Measurements from ENCODE around the gene PICK1.

The PICK1 gene

GRCh38 chr22:38081941-38082828 is 25.0 kb downstream of the PICK1 start:
- no peak overlapping the region for H2BK5ac ChIP-seq (ENCODE audit: low read depth, low read length, poor library complexity)
- peaks cover 11% of the 10 kb centered on the region for H3K27me3 ChIP-seq (ENCODE audit: insufficient read depth, low read length)
- WGBS (ENCODE audit: extremely low coverage, insufficient coverage, insufficient read length): no CpG with 5 or more reads among the region's 52 CpGs
- H3K79me2 ChIP-seq (ENCODE audit: control insufficient read depth, insufficient read depth, low read length, poor library complexity): no peaks in the 10 kb centered on the region
- H3K14ac ChIP-seq (ENCODE audit: low read length): no peak overlapping the region
- peaks cover 1% of the 10 kb centered on the region for H3K9me3 ChIP-seq (ENCODE audit: insufficient read depth, low read depth, low read length)
- H3K23ac ChIP-seq (ENCODE audit: low read length): no peak overlapping the region
- no peak overlapping the region for H4K8ac ChIP-seq (ENCODE audit: low read depth, low read length)
- H3K4ac ChIP-seq (ENCODE audit: low read depth, low read length): no peak overlapping the region
- H3K36me3 ChIP-seq (ENCODE audit: control insufficient read depth in 1 of 2, insufficient read depth in 2 of 2, low read length in 2 of 2): no peaks in the 10 kb centered on the region
- H3K4me1 ChIP-seq (ENCODE audit: control insufficient read depth in 1 of 2, insufficient read depth in 2 of 2, low read length in 2 of 2): peaks cover 14 to 21% of the 10 kb centered on the region in 2 experiments
- H3K18ac ChIP-seq (ENCODE audit: low read length): no peak overlapping the region
- H2BK120ac ChIP-seq (ENCODE audit: insufficient read depth, low read length, poor library complexity): no peak overlapping the region
- H3K79me1 ChIP-seq (ENCODE audit: low read length): no peaks in the 10 kb centered on the region
- H3K4me2 ChIP-seq (ENCODE audit: low read length): peak overlapping the region; percentile 70
- peak overlapping the region; percentile 18 for H4K91ac ChIP-seq (ENCODE audit: low read depth, low read length)
- H3K9ac ChIP-seq (ENCODE audit: low read length): no peak overlapping the region
- no peak overlapping the region for H4K12ac ChIP-seq (ENCODE audit: low read depth, low read length)
- no peak overlapping the region for H2AFZ ChIP-seq (ENCODE audit: insufficient read depth, low read length, poor library complexity)
- no peak overlapping the region for H3K27ac ChIP-seq (ENCODE audit: low read depth, low read length)
- peak in 1 of 2 donors; percentile 23 for DNase-seq
- H2AK5ac ChIP-seq (ENCODE audit: low read length): peak overlapping the region; percentile 63
- no peak overlapping the region for H3K4me3 ChIP-seq (ENCODE audit: low read depth, low read length)
- H2BK12ac ChIP-seq (ENCODE audit: low read length): no peak overlapping the region

GRCh38 chr22:38082986-38083710 is 25.9 kb downstream of the PICK1 start:
- Histone ChIP-seq H2AFZ (ENCODE audit: insufficient read depth, low read length, poor library complexity) (no peak overlapping the region), H3K14ac (ENCODE audit: low read length) (no peak overlapping the region), H2BK120ac (ENCODE audit: insufficient read depth, low read length, poor library complexity) (no peak overlapping the region), H4K8ac (ENCODE audit: low read depth, low read length) (no peak overlapping the region), H4K12ac (ENCODE audit: low read depth, low read length) (no peak overlapping the region), H3K36me3 (ENCODE audit: control insufficient read depth in 1 of 2, insufficient read depth in 2 of 2, low read length in 2 of 2) (no peaks in the 10 kb centered on the region), H3K79me2 (ENCODE audit: control insufficient read depth, insufficient read depth, low read length, poor library complexity) (no peaks in the 10 kb centered on the region), H3K27ac (ENCODE audit: low read depth, low read length) (no peak overlapping the region), H3K9me3 (ENCODE audit: insufficient read depth, low read depth, low read length) (peaks cover 4% of the 10 kb centered on the region), H2BK12ac (ENCODE audit: low read length) (no peak overlapping the region), H2BK5ac (ENCODE audit: low read depth, low read length, poor library complexity) (no peak overlapping the region), H2AK5ac (ENCODE audit: low read length) (no peak overlapping the region), H3K9ac (ENCODE audit: low read length) (no peak overlapping the region), H3K27me3 (ENCODE audit: insufficient read depth, low read length) (peaks cover 11% of the 10 kb centered on the region), H3K23ac (ENCODE audit: low read length) (no peak overlapping the region), H3K18ac (ENCODE audit: low read length) (no peak overlapping the region), H3K4me1 (ENCODE audit: control insufficient read depth in 1 of 2, insufficient read depth in 2 of 2, low read length in 2 of 2) (peaks cover 14 to 21% of the 10 kb centered on the region in 2 experiments), H4K91ac (ENCODE audit: low read depth, low read length) (no peak overlapping the region), H3K4me2 (ENCODE audit: low read length) (no peak overlapping the region), H3K4me3 (ENCODE audit: low read depth, low read length) (no peak overlapping the region), H3K79me1 (ENCODE audit: low read length) (no peaks in the 10 kb centered on the region), H3K4ac (ENCODE audit: low read depth, low read length) (no peak overlapping the region)
- no CpG with 5 or more reads among the region's 24 CpGs for WGBS (ENCODE audit: extremely low coverage, insufficient coverage, insufficient read length)
- no peak for DNase-seq

GRCh38 chr22:38083931-38084631 is 26.9 kb downstream of the PICK1 start, which contains the start of gene SLC16A8:
TSS of gene SLC16A8 (minus strand) at chr22:38084184. CDS start at chr22:38082873, 1,311 bp downstream.
- Histone ChIP-seq H3K18ac (ENCODE audit: low read length) (no peak within 1 kb of the TSS), H3K4ac (ENCODE audit: low read depth, low read length) (no peak within 1 kb of the TSS), H2AFZ (ENCODE audit: insufficient read depth, low read length, poor library complexity) (no peak within 1 kb of the TSS), H3K23ac (ENCODE audit: low read length) (no peak within 1 kb of the TSS), H3K4me2 (ENCODE audit: low read length) (peak within 1 kb of the TSS; percentile 39), H3K9ac (ENCODE audit: low read length) (no peak within 1 kb of the TSS), H2BK5ac (ENCODE audit: low read depth, low read length, poor library complexity) (no peak within 1 kb of the TSS), H3K79me2 (ENCODE audit: control insufficient read depth, insufficient read depth, low read length, poor library complexity) (no peaks in the 10 kb centered on the region), H3K27ac (ENCODE audit: low read depth, low read length) (no peak within 1 kb of the TSS), H3K14ac (ENCODE audit: low read length) (no peak within 1 kb of the TSS), H3K9me3 (ENCODE audit: insufficient read depth, low read depth, low read length) (peaks cover 4% of the 10 kb centered on the region), H4K8ac (ENCODE audit: low read depth, low read length) (no peak within 1 kb of the TSS), H4K12ac (ENCODE audit: low read depth, low read length) (no peak within 1 kb of the TSS), H3K36me3 (ENCODE audit: control insufficient read depth in 1 of 2, insufficient read depth in 2 of 2, low read length in 2 of 2) (no peaks in the 10 kb centered on the region), H3K79me1 (ENCODE audit: low read length) (no peaks in the 10 kb centered on the region), H3K27me3 (ENCODE audit: insufficient read depth, low read length) (peaks cover 11% of the 10 kb centered on the region), H3K4me1 (ENCODE audit: control insufficient read depth in 1 of 2, insufficient read depth in 2 of 2, low read length in 2 of 2) (peaks cover 14 to 25% of the 10 kb centered on the region in 2 experiments), H4K91ac (ENCODE audit: low read depth, low read length) (no peak within 1 kb of the TSS), H3K4me3 (ENCODE audit: low read depth, low read length) (no peak within 1 kb of the TSS), H2AK5ac (ENCODE audit: low read length) (no peak within 1 kb of the TSS), H2BK12ac (ENCODE audit: low read length) (no peak within 1 kb of the TSS), H2BK120ac (ENCODE audit: insufficient read depth, low read length, poor library complexity) (no peak within 1 kb of the TSS)
- no CpG with 5 or more reads among the region's 16 CpGs for WGBS (ENCODE audit: extremely low coverage, insufficient coverage, insufficient read length)
- DNase-seq: no peak

DNA sequence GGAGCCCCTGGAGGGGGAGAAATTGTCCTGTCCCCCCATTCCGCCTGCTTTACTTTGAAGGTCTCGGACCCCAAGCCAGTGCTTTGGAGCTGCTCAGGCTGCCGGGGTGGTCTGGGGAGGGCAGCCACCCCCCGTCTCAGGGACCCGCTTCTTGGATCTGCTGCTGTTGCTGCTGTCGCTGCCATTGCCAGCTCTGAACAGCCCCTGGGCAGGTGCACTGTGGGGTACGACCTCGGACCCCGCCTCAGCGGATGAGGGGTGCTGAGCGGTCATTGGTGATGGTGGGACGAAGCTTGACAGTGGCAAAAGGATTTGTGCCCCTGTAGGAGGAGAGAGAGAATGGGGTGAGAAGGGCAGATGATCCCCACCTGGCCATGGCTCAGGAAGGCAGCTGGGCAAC is 27.9 kb downstream of the PICK1 start:
- Histone ChIP-seq H3K4me3 (ENCODE audit: low read depth, low read length) (no peak overlapping the region), H4K91ac (ENCODE audit: low read depth, low read length) (no peak overlapping the region), H3K27ac (ENCODE audit: low read depth, low read length) (no peak overlapping the region), H3K27me3 (ENCODE audit: insufficient read depth, low read length) (peaks cover 11% of the 10 kb centered on the region), H2BK5ac (ENCODE audit: low read depth, low read length, poor library complexity) (no peak overlapping the region), H2AK5ac (ENCODE audit: low read length) (no peak overlapping the region), H3K14ac (ENCODE audit: low read length) (no peak overlapping the region), H4K12ac (ENCODE audit: low read depth, low read length) (no peak overlapping the region), H3K23ac (ENCODE audit: low read length) (no peak overlapping the region), H3K79me1 (ENCODE audit: low read length) (no peaks in the 10 kb centered on the region), H2BK120ac (ENCODE audit: insufficient read depth, low read length, poor library complexity) (no peak overlapping the region), H4K8ac (ENCODE audit: low read depth, low read length) (no peak overlapping the region), H3K9ac (ENCODE audit: low read length) (no peak overlapping the region), H2BK12ac (ENCODE audit: low read length) (no peak overlapping the region), H2AFZ (ENCODE audit: insufficient read depth, low read length, poor library complexity) (no peak overlapping the region), H3K18ac (ENCODE audit: low read length) (no peak overlapping the region), H3K4ac (ENCODE audit: low read depth, low read length) (no peak overlapping the region), H3K79me2 (ENCODE audit: control insufficient read depth, insufficient read depth, low read length, poor library complexity) (no peaks in the 10 kb centered on the region), H3K4me1 (ENCODE audit: control insufficient read depth in 1 of 2, insufficient read depth in 2 of 2, low read length in 2 of 2) (peaks cover 14 to 25% of the 10 kb centered on the region in 2 experiments), H3K9me3 (ENCODE audit: insufficient read depth, low read depth, low read length) (peaks cover 6% of the 10 kb centered on the region), H3K4me2 (ENCODE audit: low read length) (no peak overlapping the region), H3K36me3 (ENCODE audit: control insufficient read depth in 1 of 2, insufficient read depth in 2 of 2, low read length in 2 of 2) (no peaks in the 10 kb centered on the region)
- no CpG with 5 or more reads among the region's 12 CpGs for WGBS (ENCODE audit: extremely low coverage, insufficient coverage, insufficient read length)
- DNase-seq: no peak
